Pulmonary artery endothelial cell (primary cell): Measurements from ENCODE around the gene FBXL20. TPM values are rescaled to one million over a fixed set of nuclear protein-coding genes. Genes with fewer than 3 reads are reported as not detected.
"Not testable (repeated sequence)": the region's sequence is repeated elsewhere in the genome, so short reads cannot be mapped to it uniquely, and the experiment has no call there.

Source experiments
- DNase-seq: peaks from one replicate; pipeline ENCODE4 v3.0.0-alpha.2; 2011; ENCODE audit warnings: low read depth, low spot score
- total RNA-seq: library from RNA; depleted of rRNA; stranded (reverse); fragments of >200 nt; gene quantifications from 2 replicates; pipeline ENCODE4 v1.2.3, GENCODE V29; 2014

The FBXL20 gene
- total RNA-seq, 1 donor from 2014 or later: 7.2 TPM

- no peak for DNase-seq
These were observed 149.4 kb downstream of the FBXL20 start for GRCh38 chr17:39251997-39252396.

GRCh38 chr17:39250076-39250475 is 151.3 kb downstream of the FBXL20 start:
- not testable (repeated sequence) for DNase-seq

GRCh38 chr17:39246274-39246673 is 155.2 kb downstream of the FBXL20 start:
- DNase-seq: no peak

GRCh38 chr17:39244600-39245570 is 156.5 kb downstream of the FBXL20 start:
- peak; percentile 40 for DNase-seq

- no peak for DNase-seq
These were observed 157.3 kb downstream of the FBXL20 start for GRCh38 chr17:39244016-39244599.

- DNase-seq: no peak
These were observed 158.3 kb downstream of the FBXL20 start for GRCh38 chr17:39243155-39243554.

- no peak for DNase-seq
These were observed 160.8 kb downstream of the FBXL20 start for GRCh38 chr17:39240631-39241030.

GRCh38 chr17:39239640-39240314 is 161.6 kb downstream of the FBXL20 start:
- DNase-seq: no peak

GRCh38 chr17:39238311-39238972 is 163.0 kb downstream of the FBXL20 start:
- no peak for DNase-seq

GRCh38 chr17:39237586-39237985 is 163.8 kb downstream of the FBXL20 start:
- DNase-seq: no peak

GRCh38 chr17:39236981-39237441 is 164.4 kb downstream of the FBXL20 start:
- DNase-seq: no peak

GRCh38 chr17:39236450-39236927 is 164.9 kb downstream of the FBXL20 start:
- DNase-seq: no peak

GRCh38 chr17:39235555-39236449 is 165.6 kb downstream of the FBXL20 start:
- peak; percentile 15 for DNase-seq

GRCh38 chr17:39231591-39232551 is 169.6 kb downstream of the FBXL20 start:
- DNase-seq: no peak

GRCh38 chr17:39231091-39231561 is 170.3 kb downstream of the FBXL20 start:
- no peak for DNase-seq

- no peak for DNase-seq
These were observed 171.1 kb downstream of the FBXL20 start for GRCh38 chr17:39230361-39230760.

GRCh38 chr17:39229274-39229913 is 172.0 kb downstream of the FBXL20 start:
- no peak for DNase-seq

- DNase-seq: no peak
These were observed 174.0 kb downstream of the FBXL20 start for GRCh38 chr17:39227364-39227919.
